Tongue (tissue), 2 donors: ENCODE results near the gene NTN1. TPM values are rescaled to one million over a fixed set of nuclear protein-coding genes. Genes with fewer than 3 reads are reported as not detected.

Experiments used
- DNase-seq: peaks from one replicate; pipeline ENCODE4 v3.0.0-alpha.2; 2015
- total RNA-seq: library from RNA; depleted of rRNA; stranded (reverse); fragments of >200 nt; gene quantifications from one replicate; pipeline ENCODE4 v1.2.3, GENCODE V29; 2014

The NTN1 gene
- total RNA-seq, 1 donor from 2014 or later: 32.8 TPM

- DNase-seq: no peak
Measured at GRCh38 chr17:9162275-9162985, 141.1 kb downstream of the NTN1 start.

- DNase-seq: no peak
Measured at GRCh38 chr17:9166788-9167187, 145.5 kb downstream of the NTN1 start.

GRCh38 chr17:9167379-9167778, 146.1 kb downstream of the NTN1 start:
- no peak for DNase-seq

GRCh38 chr17:9169116-9169515, 147.8 kb downstream of the NTN1 start:
- no peak for DNase-seq

- peak; percentile 50 for DNase-seq
Measured at GRCh38 chr17:9170336-9170735, 149.0 kb downstream of the NTN1 start.

- peak; percentile 86 for DNase-seq
Measured at GRCh38 chr17:9170853-9171252, 149.5 kb downstream of the NTN1 start.

- DNase-seq: no peak
Measured at GRCh38 chr17:9173386-9173983, 152.2 kb downstream of the NTN1 start.

- DNase-seq: no peak
Measured at GRCh38 chr17:9174312-9174711, 153.0 kb downstream of the NTN1 start.

GRCh38 chr17:9174779-9175574, 153.7 kb downstream of the NTN1 start:
- no peak for DNase-seq

GRCh38 chr17:9175700-9176467, 154.6 kb downstream of the NTN1 start:
- no peak for DNase-seq

GRCh38 chr17:9177212-9177611, 155.9 kb downstream of the NTN1 start:
- no peak for DNase-seq

GRCh38 chr17:9178319-9178718, 157.0 kb downstream of the NTN1 start:
- DNase-seq: no peak

GRCh38 chr17:9179602-9180001, 158.3 kb downstream of the NTN1 start:
- DNase-seq: no peak

GRCh38 chr17:9181640-9182039, 160.3 kb downstream of the NTN1 start:
- no peak for DNase-seq

GRCh38 chr17:9183306-9183705, 162.0 kb downstream of the NTN1 start:
- no peak for DNase-seq

- DNase-seq: peak; percentile 66
Measured at GRCh38 chr17:9185142-9185541, 163.8 kb downstream of the NTN1 start.

- DNase-seq: no peak
Measured at GRCh38 chr17:9185688-9186284, 164.5 kb downstream of the NTN1 start.

GRCh38 chr17:9187828-9188227, 166.5 kb downstream of the NTN1 start:
- DNase-seq: no peak

GRCh38 chr17:9188367-9188766, 167.1 kb downstream of the NTN1 start:
- no peak for DNase-seq

GRCh38 chr17:9189870-9190269, 168.6 kb downstream of the NTN1 start:
- no peak for DNase-seq

- no peak for DNase-seq
Measured at GRCh38 chr17:9192010-9192409, 170.7 kb downstream of the NTN1 start.

- no peak for DNase-seq
Measured at GRCh38 chr17:9195411-9195810, 174.1 kb downstream of the NTN1 start.
